SK-N-SH (cell line): ENCODE results near the gene MGAT5. TPM values are rescaled to one million over a fixed set of nuclear protein-coding genes. Genes with fewer than 3 reads are reported as not detected.
A peak's percentile ranks its signal among the peaks of the same experiment; 100 is the strongest.

Experiments
- CTCF ChIA-PET: fragments of 300-600, 350-600 bp; formaldehyde crosslinking; extraction: SDS; loops from one replicate; lab custom pipeline; 2021; lab: Yijun Ruan, JAX
- POLR2A ChIA-PET: fragments of 350-600 bp; sonication (Branson Sonifier 250); formaldehyde crosslinking; extraction: SDS; loops from one replicate; lab custom pipeline; 2020; ENCODE audit warnings: antibody characterized with exemption, inconsistent platforms; lab: Yijun Ruan, JAX
- DNase-seq: peaks from one replicate; pipeline ENCODE4 v3.0.0; 2012
- H2AFZ ChIP-seq: fragments of 200-600 bp; sonication (generic); 2 replicates; pipeline ENCODE4 v1.8.1; 2016; ENCODE audit warnings: antibody characterized with exemption, mild to moderate bottlenecking, low read depth
- H3F3A ChIP-seq: fragments of 200-600 bp; sonication (generic); replicated peaks from 2 replicates; pipeline ENCODE3; 2016; ENCODE audit warnings: antibody characterized with exemption, mild to moderate bottlenecking; ENCODE audit not compliant: insufficient read depth
- H3K27ac ChIP-seq, 2 experiments: fragments of 200-500 bp in 1 of 2; fragments of 200-600 bp in 1 of 2; sonication (Bioruptor generic) in 1 of 2; sonication (generic), shearing (Covaris generic) in 1 of 2; 2 replicates each; pipeline versions ENCODE4 v1.5.1 to v1.6.1; 2014 to 2016; ENCODE audit warnings: low read depth in 2 of 2, inconsistent platforms in 1 of 2, low read length in 1 of 2, mild to moderate bottlenecking in 1 of 2, mixed read lengths in 1 of 2
- H3K27me3 ChIP-seq: fragments of 200-600 bp; sonication (generic), shearing (Covaris generic); 2 replicates; pipeline ENCODE4 v1.6.1; 2016; ENCODE audit warnings: mixed run types; ENCODE audit not compliant: insufficient read depth
- H3K36me3 ChIP-seq, 2 experiments: fragments of 200-500 bp in 1 of 2; fragments of 200-600 bp in 1 of 2; sonication (Bioruptor generic) in 1 of 2; sonication (generic) in 1 of 2; replicated peaks in 1 of 2; 2 replicates each; pipeline versions ENCODE3 to v1.5.1; 2014 to 2016; ENCODE audit warnings: low read length in 1 of 2, mild to moderate bottlenecking in 1 of 2; ENCODE audit not compliant: insufficient read depth in 2 of 2, control insufficient read depth in 1 of 2
- H3K4me1 ChIP-seq, 2 experiments: fragments of 200-500 bp in 1 of 2; fragments of 200-600 bp in 1 of 2; sonication (Bioruptor generic) in 1 of 2; sonication (generic), shearing (Covaris generic) in 1 of 2; 2 replicates each; pipeline versions ENCODE4 v1.5.1 to v1.6.1; 2014 to 2016; ENCODE audit warnings: low read depth in 1 of 2, low read length in 1 of 2, mixed run types in 1 of 2; ENCODE audit not compliant: insufficient read depth in 2 of 2, control insufficient read depth in 1 of 2
- H3K4me2 ChIP-seq: fragments of 200-600 bp; sonication (generic), shearing (Covaris generic); 2 replicates; pipeline ENCODE4 v1.6.1; 2017; ENCODE audit warnings: mixed run types
- H3K4me3 ChIP-seq, 2 experiments: fragments of 200-500 bp in 1 of 2; fragments of 200-600 bp in 1 of 2; sonication (Bioruptor generic) in 1 of 2; sonication (generic), shearing (Covaris generic) in 1 of 2; 2 replicates each; pipeline versions ENCODE4 v1.5.1 to v1.8.1; 2014 to 2016; ENCODE audit warnings: low read depth in 2 of 2, inconsistent platforms in 1 of 2, low read length in 1 of 2, mild to moderate bottlenecking in 1 of 2, mixed read lengths in 1 of 2, moderate library complexity in 1 of 2
- H3K79me2 ChIP-seq: fragments of 200-600 bp; sonication (generic); 2 replicates; pipeline ENCODE4 v1.8.1; 2017; ENCODE audit warnings: mild to moderate bottlenecking; ENCODE audit not compliant: insufficient read depth
- H3K9ac ChIP-seq: fragments of 200-600 bp; sonication (generic); 2 replicates; pipeline ENCODE4 v1.6.1; 2017; ENCODE audit warnings: mixed run types
- H3K9me2 ChIP-seq: fragments of 200-600 bp; sonication (generic); 2 replicates; pipeline ENCODE4 v1.6.1; 2017; ENCODE audit warnings: mixed run types
- H3K9me3 ChIP-seq: fragments of 200-600 bp; sonication (generic); 2 replicates; pipeline ENCODE4 v1.6.1; 2017; ENCODE audit warnings: mixed run types, mild to moderate bottlenecking, moderate library complexity
- H4K20me1 ChIP-seq: fragments of 200-600 bp; sonication (generic); 2 replicates; pipeline ENCODE4 v1.6.1; 2017; ENCODE audit warnings: mild to moderate bottlenecking, mixed run types; ENCODE audit not compliant: insufficient read depth
- CHD2 ChIP-seq: fragments of 150-350 bp; IDR thresholded peaks from 2 replicates; pipeline ENCODE4 v1.6.1; 2018; ENCODE audit warnings: low read length; ENCODE audit not compliant: partially characterized antibody
- GABPA ChIP-seq: IDR thresholded peaks from 2 replicates; pipeline ENCODE4 v1.4.0; 2012; ENCODE audit warnings: low read depth, mild to moderate bottlenecking
- JUND ChIP-seq: IDR thresholded peaks from 2 replicates; pipeline ENCODE4 v1.4.0; 2012
- MEF2A ChIP-seq: IDR thresholded peaks from 2 replicates; pipeline ENCODE4 v1.4.0; 2012; ENCODE audit warnings: low read depth, borderline replicate concordance
- MXI1 ChIP-seq: IDR thresholded peaks from 2 replicates; pipeline ENCODE4 v1.6.1; 2012; ENCODE audit warnings: mild to moderate bottlenecking, low read depth, low read length, improper control_type of control experiment
- RAD21 ChIP-seq: IDR thresholded peaks from 2 replicates; pipeline ENCODE4 v1.6.1; 2012; ENCODE audit warnings: mild to moderate bottlenecking, low read length
- RFX5 ChIP-seq: IDR thresholded peaks from 2 replicates; pipeline ENCODE4 v1.6.1; 2012; ENCODE audit warnings: mild to moderate bottlenecking, improper control_type of control experiment, low read length
- TEAD4 ChIP-seq: IDR thresholded peaks from 2 replicates; pipeline ENCODE4 v1.4.0; 2012; ENCODE audit warnings: mild to moderate bottlenecking, borderline replicate concordance; ENCODE audit not compliant: insufficient read depth
- YY1 ChIP-seq: IDR thresholded peaks from 2 replicates; pipeline ENCODE4 v1.4.0; 2012; ENCODE audit warnings: low read depth, mild to moderate bottlenecking
- WGBS: methylation state at CpG from one replicate; pipeline ENCODE4 v1.1.6; 2017; ENCODE audit warnings: low lambda C conversion rate; 5-methylcytosine and 5-hydroxymethylcytosine counted together
- polyA plus RNA-seq, 3 experiments: library from polyadenylated mRNA; depleted of rRNA; stranded (reverse); fragments of >200 nt; gene quantifications; 2 replicates each; pipeline ENCODE4 v1.2.3, GENCODE V29; 2012
- TF ChIP-seq, protein P1 (sequence below): IDR thresholded peaks from 2 replicates; pipeline ENCODE4 v1.4.0; 2012; ENCODE audit warnings: low read depth
- TF ChIP-seq, protein P2 (sequence below): IDR thresholded peaks from 2 replicates; pipeline ENCODE4 v1.6.1; 2012; ENCODE audit warnings: mild to moderate bottlenecking, low read depth, low read length, moderate library complexity
- TF ChIP-seq, protein P3 (sequence below): fragments of 150-350 bp; IDR thresholded peaks from 2 replicates; pipeline ENCODE4 v1.6.1; 2017; ENCODE audit warnings: antibody characterized with exemption, low read length, low read depth, borderline replicate concordance
- TF ChIP-seq, protein P4 (sequence below): IDR thresholded peaks from 2 replicates; pipeline ENCODE4; 2012

The MGAT5 gene
- polyA plus RNA-seq, 1 of the 3 experiments (the other 2 are of a cell fraction): 18.2 TPM

DNA sequence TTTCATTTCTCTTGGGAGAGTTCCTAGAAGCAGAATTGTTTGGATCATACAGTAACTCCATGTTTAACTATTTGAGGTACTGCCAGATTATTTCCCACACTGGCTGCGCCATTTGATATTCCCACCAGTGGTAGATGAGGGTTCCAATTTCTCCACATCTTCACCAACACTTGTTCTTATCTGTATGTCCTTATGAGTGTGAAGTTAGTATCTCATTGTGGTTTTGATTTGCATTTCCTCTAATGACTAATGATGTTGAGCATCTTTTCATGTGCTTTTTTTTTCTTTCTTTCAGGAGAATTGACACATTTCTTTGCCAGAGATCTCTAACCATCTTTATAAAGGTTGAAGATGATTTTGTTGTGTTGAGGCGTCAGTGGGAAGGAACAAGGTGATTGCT, 4.1 kb upstream of the MGAT5 start:
- no peaks in the 10 kb centered on the region for H4K20me1 ChIP-seq
- H3K79me2 ChIP-seq: no peaks in the 10 kb centered on the region
- H3K9me3 ChIP-seq: no peaks in the 10 kb centered on the region
- no peak overlapping the region for H3K4me3 ChIP-seq
- no peak overlapping the region for H3K4me2 ChIP-seq
- no peak overlapping the region for H2AFZ ChIP-seq
- CTCF ChIA-PET: no interaction called here
- peaks cover 0 to 37% of the 10 kb centered on the region in 2 experiments; a peak in 3 of 4 replicates for H3K4me1 ChIP-seq
- no peaks in the 10 kb centered on the region for H3K27me3 ChIP-seq
- no peak for DNase-seq
- POLR2A ChIA-PET: no interaction called here
- 96% methylated on average over 2 of the region's 2 CpGs for WGBS
- no peak for TF ChIP-seq YY1
- H3K9ac ChIP-seq: no peak overlapping the region
- no peak overlapping the region for H3K27ac ChIP-seq
- peaks cover 6 to 7% of the 10 kb centered on the region in 2 experiments for H3K36me3 ChIP-seq
- H3K9me2 ChIP-seq: no peaks in the 10 kb centered on the region
- H3F3A ChIP-seq: no peaks in the 10 kb centered on the region

DNA sequence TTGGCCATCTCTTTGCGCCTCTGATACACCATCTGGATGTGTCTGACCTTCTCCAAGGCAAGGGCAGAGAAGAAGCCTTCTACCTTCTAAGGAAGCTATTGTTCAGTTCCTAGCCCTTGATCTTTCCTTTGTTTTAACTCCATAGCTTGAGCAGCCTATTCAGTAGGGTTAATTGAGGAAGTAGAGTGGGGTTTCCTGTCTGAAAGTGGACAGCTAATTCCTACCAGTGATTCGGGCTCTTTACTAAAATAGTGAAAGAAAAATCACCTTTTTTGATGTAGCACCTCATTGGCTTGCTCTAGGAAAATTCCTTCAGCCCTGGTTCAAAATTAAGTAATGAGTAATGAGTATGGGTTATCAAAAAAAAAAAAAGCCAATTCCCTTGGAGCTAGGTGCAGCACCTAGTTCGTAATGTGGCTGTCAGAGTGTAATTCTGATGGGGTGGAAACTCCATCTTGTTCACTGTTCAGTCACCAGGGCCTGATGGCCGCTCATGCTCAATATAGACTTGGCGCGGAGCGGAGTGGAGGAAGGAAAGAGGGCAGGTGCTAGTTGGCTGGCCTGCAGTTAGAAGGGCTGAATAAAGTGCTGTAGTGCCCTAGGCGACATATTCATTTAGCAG, 2.9 kb upstream of the MGAT5 start:
- CTCF ChIA-PET: interaction anchor here (0.6 to 1.1 kb wide), 4 partner anchors 8 to 161 kb away, joined by 3 read pairs; no protein-coding TSS in a partner anchor
- H3K79me2 ChIP-seq: no peaks in the 10 kb centered on the region
- peaks cover 6 to 7% of the 10 kb centered on the region in 2 experiments for H3K36me3 ChIP-seq
- TF ChIP-seq JUND: no peak
- TF ChIP-seq MXI1: no peak
- no peak for TF ChIP-seq RAD21
- TF ChIP-seq, protein P1, sequence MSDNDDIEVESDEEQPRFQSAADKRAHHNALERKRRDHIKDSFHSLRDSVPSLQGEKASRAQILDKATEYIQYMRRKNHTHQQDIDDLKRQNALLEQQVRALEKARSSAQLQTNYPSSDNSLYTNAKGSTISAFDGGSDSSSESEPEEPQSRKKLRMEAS: no peak
- TF ChIP-seq, protein P2, sequence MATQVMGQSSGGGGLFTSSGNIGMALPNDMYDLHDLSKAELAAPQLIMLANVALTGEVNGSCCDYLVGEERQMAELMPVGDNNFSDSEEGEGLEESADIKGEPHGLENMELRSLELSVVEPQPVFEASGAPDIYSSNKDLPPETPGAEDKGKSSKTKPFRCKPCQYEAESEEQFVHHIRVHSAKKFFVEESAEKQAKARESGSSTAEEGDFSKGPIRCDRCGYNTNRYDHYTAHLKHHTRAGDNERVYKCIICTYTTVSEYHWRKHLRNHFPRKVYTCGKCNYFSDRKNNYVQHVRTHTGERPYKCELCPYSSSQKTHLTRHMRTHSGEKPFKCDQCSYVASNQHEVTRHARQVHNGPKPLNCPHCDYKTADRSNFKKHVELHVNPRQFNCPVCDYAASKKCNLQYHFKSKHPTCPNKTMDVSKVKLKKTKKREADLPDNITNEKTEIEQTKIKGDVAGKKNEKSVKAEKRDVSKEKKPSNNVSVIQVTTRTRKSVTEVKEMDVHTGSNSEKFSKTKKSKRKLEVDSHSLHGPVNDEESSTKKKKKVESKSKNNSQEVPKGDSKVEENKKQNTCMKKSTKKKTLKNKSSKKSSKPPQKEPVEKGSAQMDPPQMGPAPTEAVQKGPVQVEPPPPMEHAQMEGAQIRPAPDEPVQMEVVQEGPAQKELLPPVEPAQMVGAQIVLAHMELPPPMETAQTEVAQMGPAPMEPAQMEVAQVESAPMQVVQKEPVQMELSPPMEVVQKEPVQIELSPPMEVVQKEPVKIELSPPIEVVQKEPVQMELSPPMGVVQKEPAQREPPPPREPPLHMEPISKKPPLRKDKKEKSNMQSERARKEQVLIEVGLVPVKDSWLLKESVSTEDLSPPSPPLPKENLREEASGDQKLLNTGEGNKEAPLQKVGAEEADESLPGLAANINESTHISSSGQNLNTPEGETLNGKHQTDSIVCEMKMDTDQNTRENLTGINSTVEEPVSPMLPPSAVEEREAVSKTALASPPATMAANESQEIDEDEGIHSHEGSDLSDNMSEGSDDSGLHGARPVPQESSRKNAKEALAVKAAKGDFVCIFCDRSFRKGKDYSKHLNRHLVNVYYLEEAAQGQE: no peak
- TF ChIP-seq, protein P3, sequence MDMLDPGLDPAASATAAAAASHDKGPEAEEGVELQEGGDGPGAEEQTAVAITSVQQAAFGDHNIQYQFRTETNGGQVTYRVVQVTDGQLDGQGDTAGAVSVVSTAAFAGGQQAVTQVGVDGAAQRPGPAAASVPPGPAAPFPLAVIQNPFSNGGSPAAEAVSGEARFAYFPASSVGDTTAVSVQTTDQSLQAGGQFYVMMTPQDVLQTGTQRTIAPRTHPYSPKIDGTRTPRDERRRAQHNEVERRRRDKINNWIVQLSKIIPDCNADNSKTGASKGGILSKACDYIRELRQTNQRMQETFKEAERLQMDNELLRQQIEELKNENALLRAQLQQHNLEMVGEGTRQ: no peak
- TF ChIP-seq YY1: no peak
- TF ChIP-seq CHD2: no peak
- TF ChIP-seq GABPA: no peak
- TF ChIP-seq RFX5: no peak
- TF ChIP-seq TEAD4: no peak
- no peak for TF ChIP-seq MEF2A
- TF ChIP-seq, protein P4, sequence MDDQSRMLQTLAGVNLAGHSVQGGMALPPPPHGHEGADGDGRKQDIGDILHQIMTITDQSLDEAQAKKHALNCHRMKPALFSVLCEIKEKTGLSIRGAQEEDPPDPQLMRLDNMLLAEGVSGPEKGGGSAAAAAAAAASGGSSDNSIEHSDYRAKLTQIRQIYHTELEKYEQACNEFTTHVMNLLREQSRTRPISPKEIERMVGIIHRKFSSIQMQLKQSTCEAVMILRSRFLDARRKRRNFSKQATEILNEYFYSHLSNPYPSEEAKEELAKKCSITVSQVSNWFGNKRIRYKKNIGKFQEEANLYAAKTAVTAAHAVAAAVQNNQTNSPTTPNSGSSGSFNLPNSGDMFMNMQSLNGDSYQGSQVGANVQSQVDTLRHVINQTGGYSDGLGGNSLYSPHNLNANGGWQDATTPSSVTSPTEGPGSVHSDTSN: no peak
- H3K27ac ChIP-seq: peak overlapping the region in 1 of 2 experiments; percentile 11; a peak in 1 of 4 replicates
- H3K9ac ChIP-seq: no peak overlapping the region
- 96% methylated on average over 8 of the region's 8 CpGs for WGBS
- H3K4me3 ChIP-seq: no peak overlapping the region
- H3K4me2 ChIP-seq: no peak overlapping the region
- no peaks in the 10 kb centered on the region for H3K9me2 ChIP-seq
- H4K20me1 ChIP-seq: no peaks in the 10 kb centered on the region
- H2AFZ ChIP-seq: no peak overlapping the region
- H3F3A ChIP-seq: no peaks in the 10 kb centered on the region
- POLR2A ChIA-PET: no interaction called here
- H3K9me3 ChIP-seq: no peaks in the 10 kb centered on the region
- DNase-seq: no peak
- no peaks in the 10 kb centered on the region for H3K27me3 ChIP-seq
- H3K4me1 ChIP-seq: peaks cover 0 to 27% of the 10 kb centered on the region in 2 experiments; a peak in 2 of 4 replicates
